Left renal cortex interstitium (tissue), 4 donors: Measurements from ENCODE around the gene CACNA2D3. TPM values are rescaled to one million over a fixed set of nuclear protein-coding genes. Genes with fewer than 3 reads are reported as not detected.

Experiments
- DNase-seq, 4 donors: peaks; one replicate each; pipeline ENCODE4 v3.0.0-alpha.2; 2013; ENCODE audit warnings: low read depth in 4 of 4, low spot score in 2 of 4, missing footprints in 1 of 4
- polyA plus RNA-seq, 4 donors: library from polyadenylated mRNA; unstranded; fragments of 120-200 nt; gene quantifications; one replicate each; pipeline ENCODE4 v1.2.1, GENCODE V29; 2013; ENCODE audit not compliant: insufficient read length in 4 of 4

CACNA2D3 gene
- polyA plus RNA-seq, 4 donors = 1.2 to 2.1 (median 1.5) TPM

- no peak for DNase-seq
These were observed 765.8 kb downstream of the CACNA2D3 start for GRCh38 chr3:54888162-54888561.

- no peak for DNase-seq
These were observed 766.5 kb downstream of the CACNA2D3 start for GRCh38 chr3:54888873-54889272.

GRCh38 chr3:54889731-54890130, 767.4 kb downstream of the CACNA2D3 start:
- DNase-seq = no peak

GRCh38 chr3:54891540-54891897, 769.2 kb downstream of the CACNA2D3 start:
- peak in 3 of 4 donors; percentile 37 to 62 (median 61) for DNase-seq

- no peak for DNase-seq
These were observed 769.8 kb downstream of the CACNA2D3 start for GRCh38 chr3:54892168-54892567.

GRCh38 chr3:54895613-54896012, 773.3 kb downstream of the CACNA2D3 start:
- DNase-seq = no peak

GRCh38 chr3:54897028-54897711, 774.8 kb downstream of the CACNA2D3 start:
- DNase-seq = no peak

- no peak for DNase-seq
These were observed 776.9 kb downstream of the CACNA2D3 start for GRCh38 chr3:54899273-54899672.

GRCh38 chr3:54900838-54901591, 778.7 kb downstream of the CACNA2D3 start:
- DNase-seq = no peak

GRCh38 chr3:54901906-54902685, 779.7 kb downstream of the CACNA2D3 start:
- DNase-seq = no peak

- DNase-seq = no peak
These were observed 783.0 kb downstream of the CACNA2D3 start for GRCh38 chr3:54905261-54905888.

- DNase-seq = no peak
These were observed 783.6 kb downstream of the CACNA2D3 start for GRCh38 chr3:54905920-54906319.

GRCh38 chr3:54906763-54907162, 784.4 kb downstream of the CACNA2D3 start:
- no peak for DNase-seq

- DNase-seq = no peak
These were observed 786.8 kb downstream of the CACNA2D3 start for GRCh38 chr3:54909191-54909590.

- DNase-seq = no peak
These were observed 791.8 kb downstream of the CACNA2D3 start for GRCh38 chr3:54914180-54914579.

- no peak for DNase-seq
These were observed 792.8 kb downstream of the CACNA2D3 start for GRCh38 chr3:54915181-54915580.

GRCh38 chr3:54915976-54916375, 793.6 kb downstream of the CACNA2D3 start:
- no peak for DNase-seq

GRCh38 chr3:54916732-54917131, 794.4 kb downstream of the CACNA2D3 start:
- no peak for DNase-seq

GRCh38 chr3:54917174-54917573, 794.8 kb downstream of the CACNA2D3 start:
- DNase-seq = no peak

GRCh38 chr3:54917862-54918261, 795.5 kb downstream of the CACNA2D3 start:
- DNase-seq = no peak

GRCh38 chr3:54918516-54918915, 796.2 kb downstream of the CACNA2D3 start:
- no peak for DNase-seq
